HepG2 (cell line): ENCODE measurements around the gene RABEP2. TPM values are rescaled to one million over a fixed set of nuclear protein-coding genes. Genes with fewer than 3 reads are reported as not detected.
A peak's percentile ranks its signal among the peaks of the same experiment; 100 is the strongest.

Source experiments
- ATF6 ChIP-seq: sonication (generic); formaldehyde crosslinking; conservative IDR thresholded peaks from 2 replicates; pipeline ENCODE4 v1.4.0; 2020; ENCODE audit warnings: missing genetic modification reagents
- CHD4 ChIP-seq: fragments of 200-600 bp; sonication (generic); IDR thresholded peaks from 2 replicates; pipeline ENCODE4 v1.7.0; 2017; ENCODE audit warnings: mild to moderate bottlenecking, low read length, borderline replicate concordance
- DBP ChIP-seq: sonication (generic); formaldehyde crosslinking; IDR thresholded peaks from 2 replicates; pipeline ENCODE4 v1.4.0; 2020; ENCODE audit warnings: missing genetic modification reagents; ENCODE audit errors: not compliant biosample characterization
- EP300 ChIP-seq, 3 experiments: sonication (generic) in 1 of 3; formaldehyde crosslinking in 1 of 3; IDR thresholded peaks; 2 replicates each; pipeline versions ENCODE4 v1.5.1 to v1.6.1; 2011 to 2020; ENCODE audit warnings: low read depth in 2 of 3, low read length in 2 of 3, borderline replicate concordance in 1 of 3, improper control_type of control experiment in 1 of 3, mild to moderate bottlenecking in 1 of 3, missing genetic modification reagents in 1 of 3, moderate library complexity in 1 of 3
- FOXA1 ChIP-seq, 2 experiments: fragments of 450-650 bp in 1 of 2; sonication (generic) in 1 of 2; formaldehyde crosslinking in 1 of 2; IDR thresholded peaks; 2 replicates each; pipeline versions ENCODE4 v1.4.0 to v1.6.1; 2016 to 2020; ENCODE audit warnings: missing genetic modification reagents in 1 of 2
- KMT2A ChIP-seq: sonication (generic); formaldehyde crosslinking; IDR thresholded peaks from 2 replicates; pipeline ENCODE4 v1.4.0; 2020; ENCODE audit warnings: missing genetic modification reagents
- TFE3 ChIP-seq: IDR thresholded peaks from 2 replicates; pipeline ENCODE4 v1.6.1; 2016
- ZNF136 ChIP-seq: sonication (generic); formaldehyde crosslinking; IDR thresholded peaks from 2 replicates; pipeline ENCODE4 v1.8.1; 2022; ENCODE audit warnings: low read depth, mild to moderate bottlenecking, moderate library complexity, missing genetic modification reagents
- ZNF30 ChIP-seq: sonication (generic); formaldehyde crosslinking; IDR thresholded peaks from 2 replicates; pipeline ENCODE4 v1.5.0; 2020; ENCODE audit warnings: mild to moderate bottlenecking, missing genetic modification reagents
- ZNF414 ChIP-seq: sonication (generic); formaldehyde crosslinking; IDR thresholded peaks from 2 replicates; pipeline ENCODE4 v1.5.0; 2020; ENCODE audit warnings: missing genetic modification reagents
- ZNF430 ChIP-seq: sonication (generic); formaldehyde crosslinking; IDR thresholded peaks from 2 replicates; pipeline ENCODE4 v1.9.0; 2021; ENCODE audit warnings: mild to moderate bottlenecking, missing genetic modification reagents
- ZNF549 ChIP-seq: sonication (generic); formaldehyde crosslinking; IDR thresholded peaks from 2 replicates; pipeline ENCODE4 v1.5.0; 2020; ENCODE audit warnings: missing genetic modification reagents
- ZNF550 ChIP-seq: sonication (generic); formaldehyde crosslinking; IDR thresholded peaks from 2 replicates; pipeline ENCODE4 v1.4.0; 2020; ENCODE audit warnings: mild to moderate bottlenecking, missing genetic modification reagents, borderline replicate concordance
- ZNF839 ChIP-seq: sonication (generic); formaldehyde crosslinking; IDR thresholded peaks from 2 replicates; pipeline ENCODE4 v1.4.0; 2020; ENCODE audit warnings: missing genetic modification reagents, mild to moderate bottlenecking, borderline replicate concordance
- polyA plus RNA-seq, 8 experiments: library from polyadenylated mRNA; depleted of rRNA in 3 of 8; stranded (reverse) in 7 of 8; unstranded in 1 of 8; fragments of >200 nt; fragmentation: Illumina TruSeq in 4 of 8; extraction: Trizol in 4 of 8; gene quantifications; 2 replicates each; pipeline versions ENCODE4 v1.2.1 to v1.2.3, GENCODE V29; 2011 to 2016; ENCODE audit warnings: low read depth in 4 of 8, missing spikeins in 1 of 8, mixed read lengths in 1 of 8; ENCODE audit not compliant: insufficient read depth in 1 of 8
- total RNA-seq, 5 experiments: library from RNA; depleted of rRNA; stranded (reverse); fragments of >200 nt; fragmentation: Illumina TruSeq; extraction: Trizol; gene quantifications; 2 replicates each; pipeline ENCODE4 v1.2.3, GENCODE V29; 2016; ENCODE audit warnings: low read depth in 1 of 5
- TF ChIP-seq, protein P1 (sequence below): IDR thresholded peaks from 2 replicates; pipeline ENCODE4 v1.6.1; 2016; ENCODE audit warnings: low read depth, control low read depth
- TF ChIP-seq, protein P2 (sequence below): IDR thresholded peaks from 2 replicates; pipeline ENCODE4 v1.6.1; 2012; ENCODE audit warnings: low read length, improper control_type of control experiment
- TF ChIP-seq, protein P3 (sequence below): sonication (generic); formaldehyde crosslinking; IDR thresholded peaks from 2 replicates; pipeline ENCODE4 v1.5.0; 2020; ENCODE audit warnings: missing genetic modification reagents, mild to moderate bottlenecking, borderline replicate concordance

The RABEP2 gene
- total and polyA plus RNA-seq, 2 of the 13 experiments (the other 11 are each of a cell fraction or from before 2014, with no cell fraction given): 10.8 to 18.4 TPM

DNA sequence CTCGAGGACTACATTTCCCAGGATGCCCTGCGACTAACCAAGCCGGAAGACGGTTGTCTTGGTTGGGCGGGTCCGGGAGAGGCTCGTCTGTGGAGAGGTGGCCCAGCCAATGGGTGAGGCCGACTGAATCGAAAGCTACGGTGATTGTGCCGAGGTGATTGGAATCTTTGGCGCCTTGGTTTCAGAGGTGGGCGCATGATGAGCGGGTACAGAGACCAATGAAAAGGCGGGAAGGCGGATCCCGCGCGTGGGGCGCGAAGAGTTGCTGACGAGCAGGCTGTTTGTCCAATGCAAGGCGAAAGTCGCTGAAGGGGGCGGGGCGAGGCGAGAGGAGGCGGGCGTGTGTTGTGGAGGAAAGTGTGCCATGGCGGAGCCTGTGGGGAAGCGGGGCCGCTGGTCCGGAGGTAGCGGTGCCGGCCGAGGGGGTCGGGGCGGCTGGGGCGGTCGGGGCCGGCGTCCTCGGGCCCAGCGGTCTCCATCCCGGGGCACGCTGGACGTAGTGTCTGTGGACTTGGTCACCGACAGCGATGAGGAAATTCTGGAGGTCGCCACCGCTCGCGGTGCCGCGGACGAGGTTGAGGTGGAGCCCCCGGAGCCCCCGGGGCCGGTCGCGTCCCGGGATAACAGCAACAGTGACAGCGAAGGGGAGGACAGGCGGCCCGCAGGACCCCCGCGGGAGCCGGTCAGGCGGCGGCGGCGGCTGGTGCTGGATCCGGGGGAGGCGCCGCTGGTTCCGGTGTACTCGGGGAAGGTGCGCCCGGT lies 25.8 kb upstream of the RABEP2 start, which contains the start of gene NFATC2IP (continued):
- TF ChIP-seq DBP (CRISPR knock-in tag) (no peak), EP300 (IDR thresholded peaks at IDR 0.05; ENCODE audit: low read depth in 2 of 2, low read length in 2 of 2) (no peak), EP300 (CRISPR knock-in tag; IDR thresholded peaks at IDR 0.05; ENCODE audit: borderline replicate concordance) (no peak), ZNF549 (CRISPR knock-in tag) (no peak), CHD4 (no peak), TFE3 (no peak), ZNF839 (CRISPR knock-in tag) (no peak), ZNF550 (no peak), FOXA1 (IDR thresholded peaks at IDR 0.05) (no peak), FOXA1 (CRISPR knock-in tag; IDR thresholded peaks at IDR 0.05) (no peak), ZNF136 (CRISPR knock-in tag) (no peak), KMT2A (peak; percentile 29; the same call in 1 of the 2 replicates), ZNF414 (CRISPR knock-in tag) (no peak), ZNF430 (CRISPR knock-in tag) (no peak; the same call in 1 of the 2 replicates), ZNF30 (no peak), ATF6 (CRISPR knock-in tag) (no peak)
- TF ChIP-seq, protein P1, sequence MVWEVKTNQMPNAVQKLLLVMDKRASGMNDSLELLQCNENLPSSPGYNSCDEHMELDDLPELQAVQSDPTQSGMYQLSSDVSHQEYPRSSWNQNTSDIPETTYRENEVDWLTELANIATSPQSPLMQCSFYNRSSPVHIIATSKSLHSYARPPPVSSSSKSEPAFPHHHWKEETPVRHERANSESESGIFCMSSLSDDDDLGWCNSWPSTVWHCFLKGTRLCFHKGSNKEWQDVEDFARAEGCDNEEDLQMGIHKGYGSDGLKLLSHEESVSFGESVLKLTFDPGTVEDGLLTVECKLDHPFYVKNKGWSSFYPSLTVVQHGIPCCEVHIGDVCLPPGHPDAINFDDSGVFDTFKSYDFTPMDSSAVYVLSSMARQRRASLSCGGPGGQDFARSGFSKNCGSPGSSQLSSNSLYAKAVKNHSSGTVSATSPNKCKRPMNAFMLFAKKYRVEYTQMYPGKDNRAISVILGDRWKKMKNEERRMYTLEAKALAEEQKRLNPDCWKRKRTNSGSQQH (CRISPR knock-in tag): no peak
- TF ChIP-seq, protein P2, sequence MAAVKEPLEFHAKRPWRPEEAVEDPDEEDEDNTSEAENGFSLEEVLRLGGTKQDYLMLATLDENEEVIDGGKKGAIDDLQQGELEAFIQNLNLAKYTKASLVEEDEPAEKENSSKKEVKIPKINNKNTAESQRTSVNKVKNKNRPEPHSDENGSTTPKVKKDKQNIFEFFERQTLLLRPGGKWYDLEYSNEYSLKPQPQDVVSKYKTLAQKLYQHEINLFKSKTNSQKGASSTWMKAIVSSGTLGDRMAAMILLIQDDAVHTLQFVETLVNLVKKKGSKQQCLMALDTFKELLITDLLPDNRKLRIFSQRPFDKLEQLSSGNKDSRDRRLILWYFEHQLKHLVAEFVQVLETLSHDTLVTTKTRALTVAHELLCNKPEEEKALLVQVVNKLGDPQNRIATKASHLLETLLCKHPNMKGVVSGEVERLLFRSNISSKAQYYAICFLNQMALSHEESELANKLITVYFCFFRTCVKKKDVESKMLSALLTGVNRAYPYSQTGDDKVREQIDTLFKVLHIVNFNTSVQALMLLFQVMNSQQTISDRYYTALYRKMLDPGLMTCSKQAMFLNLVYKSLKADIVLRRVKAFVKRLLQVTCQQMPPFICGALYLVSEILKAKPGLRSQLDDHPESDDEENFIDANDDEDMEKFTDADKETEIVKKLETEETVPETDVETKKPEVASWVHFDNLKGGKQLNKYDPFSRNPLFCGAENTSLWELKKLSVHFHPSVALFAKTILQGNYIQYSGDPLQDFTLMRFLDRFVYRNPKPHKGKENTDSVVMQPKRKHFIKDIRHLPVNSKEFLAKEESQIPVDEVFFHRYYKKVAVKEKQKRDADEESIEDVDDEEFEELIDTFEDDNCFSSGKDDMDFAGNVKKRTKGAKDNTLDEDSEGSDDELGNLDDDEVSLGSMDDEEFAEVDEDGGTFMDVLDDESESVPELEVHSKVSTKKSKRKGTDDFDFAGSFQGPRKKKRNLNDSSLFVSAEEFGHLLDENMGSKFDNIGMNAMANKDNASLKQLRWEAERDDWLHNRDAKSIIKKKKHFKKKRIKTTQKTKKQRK: peak; percentile 89
- TF ChIP-seq, protein P3, sequence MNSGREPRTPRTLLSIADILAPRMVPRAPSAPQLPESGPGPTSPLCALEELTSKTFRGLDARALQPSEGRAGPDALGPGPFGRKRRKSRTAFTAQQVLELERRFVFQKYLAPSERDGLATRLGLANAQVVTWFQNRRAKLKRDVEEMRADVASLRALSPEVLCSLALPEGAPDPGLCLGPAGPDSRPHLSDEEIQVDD: no peak
